Keratinocyte (primary cell): ENCODE measurements around the gene CELSR1.

Source experiments
- EZH2 ChIP-seq: IDR thresholded peaks from one replicate; pipeline ENCODE4 v1.6.1; 2012; ENCODE audit warnings: inconsistent platforms, mild to moderate bottlenecking, low read length, moderate library complexity
- TF ChIP-seq, protein P1 (sequence below), 3 experiments: IDR thresholded peaks in 1 of 3; conservative IDR thresholded peaks in 1 of 3; optimal IDR thresholded peaks in 1 of 3; 2 replicates in 2 of 3; 3 replicates in 1 of 3; pipeline versions ENCODE3 to v1.5.1; 2011; ENCODE audit warnings: low read length in 3 of 3, mild to moderate bottlenecking in 3 of 3, moderate library complexity in 2 of 3, control low read depth in 1 of 3, inconsistent platforms in 1 of 3; ENCODE audit not compliant: insufficient read depth in 2 of 3; ENCODE audit errors: extremely low read depth in 1 of 3

GRCh38 chr22:46356496-46357480 is 180.6 kb downstream of the CELSR1 start:
- no peak for TF ChIP-seq EZH2
- TF ChIP-seq, protein P1, sequence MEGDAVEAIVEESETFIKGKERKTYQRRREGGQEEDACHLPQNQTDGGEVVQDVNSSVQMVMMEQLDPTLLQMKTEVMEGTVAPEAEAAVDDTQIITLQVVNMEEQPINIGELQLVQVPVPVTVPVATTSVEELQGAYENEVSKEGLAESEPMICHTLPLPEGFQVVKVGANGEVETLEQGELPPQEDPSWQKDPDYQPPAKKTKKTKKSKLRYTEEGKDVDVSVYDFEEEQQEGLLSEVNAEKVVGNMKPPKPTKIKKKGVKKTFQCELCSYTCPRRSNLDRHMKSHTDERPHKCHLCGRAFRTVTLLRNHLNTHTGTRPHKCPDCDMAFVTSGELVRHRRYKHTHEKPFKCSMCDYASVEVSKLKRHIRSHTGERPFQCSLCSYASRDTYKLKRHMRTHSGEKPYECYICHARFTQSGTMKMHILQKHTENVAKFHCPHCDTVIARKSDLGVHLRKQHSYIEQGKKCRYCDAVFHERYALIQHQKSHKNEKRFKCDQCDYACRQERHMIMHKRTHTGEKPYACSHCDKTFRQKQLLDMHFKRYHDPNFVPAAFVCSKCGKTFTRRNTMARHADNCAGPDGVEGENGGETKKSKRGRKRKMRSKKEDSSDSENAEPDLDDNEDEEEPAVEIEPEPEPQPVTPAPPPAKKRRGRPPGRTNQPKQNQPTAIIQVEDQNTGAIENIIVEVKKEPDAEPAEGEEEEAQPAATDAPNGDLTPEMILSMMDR (optimal IDR thresholded peaks at IDR 0.05 in 1 of 3, IDR thresholded peaks at IDR 0.05 in 1 of 3, conservative IDR thresholded peaks at IDR 0.05 in 1 of 3; ENCODE audit: extremely low read depth in 1 of 3, insufficient read depth in 2 of 3, low read length in 3 of 3) = no peak
